Keratinocyte (primary cell): Measurements from ENCODE around the gene MSH2. TPM values are rescaled to one million over a fixed set of nuclear protein-coding genes. Genes with fewer than 3 reads are reported as not detected.

Experiments
- DNase-seq: peaks from one replicate; pipeline ENCODE4 v3.0.0-alpha.2; 2011; ENCODE audit warnings: low read depth, missing footprints, low spot score
- FAIRE-seq: peaks from 2 replicates; lab custom pipeline; 2011; peaks lifted over from hg19 to GRCh38; lab: Jason Lieb, UNC
- H2AFZ ChIP-seq: 2 replicates; pipeline ENCODE4 v1.6.0; 2012; ENCODE audit warnings: low read length, control low read depth, inconsistent platforms; ENCODE audit not compliant: control insufficient read depth
- H3K27ac ChIP-seq: 2 replicates; pipeline ENCODE4 v1.5.1; 2011; ENCODE audit warnings: low read length; ENCODE audit not compliant: control insufficient read depth, insufficient read depth
- H3K27me3 ChIP-seq: 3 replicates; pipeline ENCODE4 v1.6.0; 2011; ENCODE audit warnings: low read length; ENCODE audit not compliant: control insufficient read depth, insufficient read depth; ENCODE audit errors: extremely low read depth
- H3K36me3 ChIP-seq, 2 experiments: 2 replicates in 1 of 2; 3 replicates in 1 of 2; pipeline ENCODE4 v1.5.1; 2011; ENCODE audit warnings: low read length in 2 of 2, mild to moderate bottlenecking in 1 of 2; ENCODE audit not compliant: control insufficient read depth in 2 of 2, insufficient read depth in 2 of 2; ENCODE audit errors: extremely low read depth in 1 of 2
- H3K4me1 ChIP-seq: 3 replicates; pipeline ENCODE4 v1.5.1; 2011; ENCODE audit warnings: low read length; ENCODE audit not compliant: control insufficient read depth, insufficient read depth; ENCODE audit errors: extremely low read depth
- H3K4me2 ChIP-seq: 3 replicates; pipeline ENCODE4 v1.6.0; 2011; ENCODE audit warnings: low read depth, low read length; ENCODE audit not compliant: control insufficient read depth, insufficient read depth; ENCODE audit errors: extremely low read depth
- H3K4me3 ChIP-seq, 3 experiments: fragments of 200-600 bp in 1 of 3; sonication (generic) in 1 of 3; 2 replicates in 2 of 3; 3 replicates in 1 of 3; pipeline ENCODE4 v1.5.1; 2011 to 2016; ENCODE audit warnings: low read length in 3 of 3, mild to moderate bottlenecking in 3 of 3, control low read depth in 2 of 3, inconsistent platforms in 1 of 3, low read depth in 1 of 3, mixed read lengths in 1 of 3, mixed run types in 1 of 3, moderate library complexity in 1 of 3; ENCODE audit not compliant: control insufficient read depth in 2 of 3, insufficient read depth in 2 of 3; ENCODE audit errors: extremely low read depth in 1 of 3
- H3K79me2 ChIP-seq: 2 replicates; pipeline ENCODE4 v1.6.0; 2012; ENCODE audit warnings: low read length; ENCODE audit not compliant: control insufficient read depth, insufficient read depth
- H3K9ac ChIP-seq: 3 replicates; pipeline ENCODE4 v1.6.0; 2011; ENCODE audit warnings: low read length; ENCODE audit not compliant: control insufficient read depth, insufficient read depth; ENCODE audit errors: extremely low read depth
- H3K9me1 ChIP-seq: 3 replicates; pipeline ENCODE4 v1.6.0; 2011; ENCODE audit warnings: low read length; ENCODE audit not compliant: control insufficient read depth, insufficient read depth; ENCODE audit errors: extremely low read depth
- H3K9me3 ChIP-seq: 2 replicates; pipeline ENCODE4 v1.5.1; 2012; ENCODE audit warnings: low read depth, low read length; ENCODE audit not compliant: control insufficient read depth
- H4K20me1 ChIP-seq: 3 replicates; pipeline ENCODE4 v1.6.0; 2011; ENCODE audit warnings: low read length; ENCODE audit not compliant: control insufficient read depth, insufficient read depth; ENCODE audit errors: extremely low read depth
- CTCF ChIP-seq, 3 experiments: IDR thresholded peaks in 1 of 3; conservative IDR thresholded peaks in 1 of 3; optimal IDR thresholded peaks in 1 of 3; 2 replicates in 2 of 3; 3 replicates in 1 of 3; pipeline versions ENCODE3 to v1.5.1; 2011; ENCODE audit warnings: low read length in 3 of 3, mild to moderate bottlenecking in 3 of 3, moderate library complexity in 2 of 3, control low read depth in 1 of 3, inconsistent platforms in 1 of 3; ENCODE audit not compliant: insufficient read depth in 2 of 3; ENCODE audit errors: extremely low read depth in 1 of 3
- EZH2 ChIP-seq: IDR thresholded peaks from one replicate; pipeline ENCODE4 v1.6.1; 2012; ENCODE audit warnings: inconsistent platforms, mild to moderate bottlenecking, low read length, moderate library complexity
- dilution Hi-C: fragments of 300-500 bp; cut with MboI; formaldehyde crosslinking; loops from one replicate; pipeline ENCODE4 v1.7.0; 2020; ENCODE audit warnings: low sequenced_read_pairs; ENCODE audit not compliant: extremely low pct_ligation_motif_present
- polyA plus RNA-seq, 5 experiments: library from polyadenylated mRNA; depleted of rRNA in 3 of 5; stranded (reverse) in 3 of 5; stranded (forward) in 1 of 5; unstranded in 1 of 5; fragments of >200 nt; gene quantifications; 1 replicate in 1 of 5; 2 replicates in 3 of 5; 3 replicates in 1 of 5; pipeline versions ENCODE4 v1.2.1 to v1.2.3, GENCODE V29; 2011 to 2012; ENCODE audit warnings: missing spikeins in 2 of 5, low read depth in 1 of 5, low replicate concordance in 1 of 5

Gene MSH2
- polyA plus RNA-seq, 1 donor (not counting 4 experiments of a cell fraction or from before 2014, with no cell fraction given) = 16.8 TPM

GRCh38 chr2:47354848-47355204, 48.1 kb upstream of the MSH2 start:
- Histone ChIP-seq H3K9ac (no peak overlapping the region), H3K4me3 (no peak overlapping the region), H3K4me1 (peaks cover 11% of the 10 kb centered on the region), H3K36me3 (no peaks in the 10 kb centered on the region), H3K9me3 (no peaks in the 10 kb centered on the region), H4K20me1 (no peaks in the 10 kb centered on the region), H2AFZ (no peak overlapping the region), H3K4me2 (no peak overlapping the region), H3K79me2 (no peaks in the 10 kb centered on the region), H3K27ac (no peak overlapping the region), H3K27me3 (no peaks in the 10 kb centered on the region), H3K9me1 (no peaks in the 10 kb centered on the region)
- FAIRE-seq (no peak), DNase-seq (no peak)
- dilution Hi-C loops = no loop called here
- TF ChIP-seq CTCF (optimal IDR thresholded peaks at IDR 0.05 in 1 of 3, IDR thresholded peaks at IDR 0.05 in 1 of 3, conservative IDR thresholded peaks at IDR 0.05 in 1 of 3; ENCODE audit: extremely low read depth in 1 of 3, insufficient read depth in 2 of 3, low read length in 3 of 3) = no peak
- no peak for TF ChIP-seq EZH2

- TF ChIP-seq EZH2 (no peak), CTCF (optimal IDR thresholded peaks at IDR 0.05 in 1 of 3, IDR thresholded peaks at IDR 0.05 in 1 of 3, conservative IDR thresholded peaks at IDR 0.05 in 1 of 3; ENCODE audit: extremely low read depth in 1 of 3, insufficient read depth in 2 of 3, low read length in 3 of 3) (no peak)
- Histone ChIP-seq H3K4me2 (no peak overlapping the region), H4K20me1 (no peaks in the 10 kb centered on the region), H3K9ac (no peak overlapping the region), H3K4me3 (no peak overlapping the region), H3K27me3 (no peaks in the 10 kb centered on the region), H3K4me1 (peaks cover 11% of the 10 kb centered on the region), H3K36me3 (no peaks in the 10 kb centered on the region), H2AFZ (no peak overlapping the region), H3K79me2 (no peaks in the 10 kb centered on the region), H3K9me1 (no peaks in the 10 kb centered on the region), H3K9me3 (no peaks in the 10 kb centered on the region), H3K27ac (no peak overlapping the region)
- FAIRE-seq (no peak), DNase-seq (no peak)
- dilution Hi-C loops = no loop called here
Observed at GRCh38 chr2:47357483-47357882, 45.5 kb upstream of the MSH2 start.
